ENCODE measurements around the gene ATRNL1.

The ATRNL1 gene

GRCh38 chr10:115777646-115778045 is 684.5 kb downstream of the ATRNL1 start:
- CTCF ChIA-PET: no interaction called here
- TF ChIP-seq BHLHE40 (IDR thresholded peaks at IDR 0.05; ENCODE audit: borderline replicate concordance) (no peak), CTBP1 (IDR thresholded peaks at IDR 0.05; ENCODE audit: borderline replicate concordance) (no peak), NFRKB (IDR thresholded peaks at IDR 0.05) (no peak)
- POLR2A ChIA-PET: no interaction called here
- no peak for DNase-seq (ENCODE audit: extremely low spot score)

DNA sequence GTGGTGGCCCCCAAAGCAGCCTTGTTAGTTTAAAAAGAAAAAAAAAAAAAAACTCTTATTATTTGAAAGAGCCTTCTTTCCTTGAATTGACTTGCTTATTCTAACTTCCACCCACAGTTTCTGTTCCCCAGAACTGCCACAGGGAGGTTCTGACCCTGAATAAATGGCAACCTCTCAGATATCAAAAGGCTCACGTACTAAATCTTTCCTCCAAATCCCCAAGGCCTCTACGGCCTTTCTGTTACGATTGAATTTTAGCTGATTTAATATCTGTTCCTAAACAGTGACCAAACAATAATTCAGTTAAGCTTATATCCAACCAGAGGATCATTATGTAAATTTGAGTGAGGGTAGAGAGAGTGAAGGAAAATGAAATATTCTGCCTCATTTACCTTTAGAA is 697.1 kb downstream of the ATRNL1 start:
- no peak for DNase-seq (ENCODE audit: extremely low spot score)
- CTCF ChIA-PET: interaction anchor here (0.7 kb wide), 1 partner anchor 10 kb away, joined by 7 read pairs; no protein-coding TSS in a partner anchor
- POLR2A ChIA-PET: interaction anchor here (0.7 kb wide), 1 partner anchor 160 kb away, joined by 6 read pairs; no protein-coding TSS in a partner anchor
- no peak for TF ChIP-seq ELF4 (IDR thresholded peaks at IDR 0.05)
- TF ChIP-seq FOXM1 (IDR thresholded peaks at IDR 0.05; ENCODE audit: borderline replicate concordance): no peak
- TF ChIP-seq FOXA1 (IDR thresholded peaks at IDR 0.05): no peak
- no peak for TF ChIP-seq CTBP1 (IDR thresholded peaks at IDR 0.05; ENCODE audit: borderline replicate concordance)
- no peak for TF ChIP-seq FOXK2 (IDR thresholded peaks at IDR 0.05)
- TF ChIP-seq, protein P1, sequence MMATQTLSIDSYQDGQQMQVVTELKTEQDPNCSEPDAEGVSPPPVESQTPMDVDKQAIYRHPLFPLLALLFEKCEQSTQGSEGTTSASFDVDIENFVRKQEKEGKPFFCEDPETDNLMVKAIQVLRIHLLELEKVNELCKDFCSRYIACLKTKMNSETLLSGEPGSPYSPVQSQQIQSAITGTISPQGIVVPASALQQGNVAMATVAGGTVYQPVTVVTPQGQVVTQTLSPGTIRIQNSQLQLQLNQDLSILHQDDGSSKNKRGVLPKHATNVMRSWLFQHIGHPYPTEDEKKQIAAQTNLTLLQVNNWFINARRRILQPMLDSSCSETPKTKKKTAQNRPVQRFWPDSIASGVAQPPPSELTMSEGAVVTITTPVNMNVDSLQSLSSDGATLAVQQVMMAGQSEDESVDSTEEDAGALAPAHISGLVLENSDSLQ (IDR thresholded peaks at IDR 0.05): no peak
- TF ChIP-seq BHLHE40 (IDR thresholded peaks at IDR 0.05; ENCODE audit: borderline replicate concordance): no peak
- TF ChIP-seq TARDBP (IDR thresholded peaks at IDR 0.05): no peak
- no peak for TF ChIP-seq SUZ12 (IDR thresholded peaks at IDR 0.05)
- TF ChIP-seq LEF1 (IDR thresholded peaks at IDR 0.05; ENCODE audit: borderline replicate concordance): no peak

DNA sequence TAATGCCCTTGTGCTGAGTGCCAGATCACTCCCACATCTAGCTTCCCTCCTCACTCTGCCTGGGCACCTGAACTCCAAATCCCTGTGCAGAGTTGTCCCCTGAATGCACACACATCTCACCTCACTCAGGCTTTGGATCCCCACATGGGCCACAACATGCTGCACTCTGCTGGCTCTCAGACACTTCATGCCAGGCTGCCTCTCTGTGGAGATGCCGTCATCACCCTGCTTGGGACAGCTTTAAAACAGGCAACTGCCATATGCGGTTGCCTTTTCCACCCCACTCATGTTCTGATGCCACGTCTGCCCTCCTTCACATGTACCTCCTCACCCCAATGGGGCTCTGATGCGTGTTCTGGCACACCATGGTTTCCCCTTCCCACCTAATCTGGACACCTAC is 702.8 kb downstream of the ATRNL1 start:
- ChIA-PET POLR2A (no interaction called here), CTCF (no interaction called here)
- DNase-seq (ENCODE audit: extremely low spot score): no peak
- TF ChIP-seq, protein P1 (IDR thresholded peaks at IDR 0.05): no peak
- TF ChIP-seq ZNF384 (IDR thresholded peaks at IDR 0.05): no peak
- no peak for TF ChIP-seq ELF4 (IDR thresholded peaks at IDR 0.05)
- no peak for TF ChIP-seq SUZ12 (IDR thresholded peaks at IDR 0.05)
- TF ChIP-seq BHLHE40 (IDR thresholded peaks at IDR 0.05; ENCODE audit: borderline replicate concordance): no peak
- TF ChIP-seq LEF1 (IDR thresholded peaks at IDR 0.05; ENCODE audit: borderline replicate concordance): no peak
- no peak for TF ChIP-seq SP1 (IDR thresholded peaks at IDR 0.05)
- no peak for TF ChIP-seq CTBP1 (IDR thresholded peaks at IDR 0.05; ENCODE audit: borderline replicate concordance)
- no peak for TF ChIP-seq FOXK2 (IDR thresholded peaks at IDR 0.05)
- no peak for TF ChIP-seq ARNT (IDR thresholded peaks at IDR 0.05)
- no peak for TF ChIP-seq HDGF (IDR thresholded peaks at IDR 0.05; ENCODE audit: borderline replicate concordance)

GRCh38 chr10:115801457-115801856 is 708.3 kb downstream of the ATRNL1 start:
- no peak for DNase-seq (ENCODE audit: extremely low spot score)
- TF ChIP-seq NFRKB (IDR thresholded peaks at IDR 0.05): no peak
- no peak for TF ChIP-seq HDGF (IDR thresholded peaks at IDR 0.05; ENCODE audit: borderline replicate concordance)
- TF ChIP-seq BHLHE40 (IDR thresholded peaks at IDR 0.05; ENCODE audit: borderline replicate concordance): no peak
- TF ChIP-seq FOXK2 (IDR thresholded peaks at IDR 0.05): no peak
- no peak for TF ChIP-seq FOXA1 (IDR thresholded peaks at IDR 0.05)
- no peak for TF ChIP-seq FOXM1 (IDR thresholded peaks at IDR 0.05; ENCODE audit: borderline replicate concordance)
- ChIA-PET CTCF (no interaction called here), POLR2A (no interaction called here)

DNA sequence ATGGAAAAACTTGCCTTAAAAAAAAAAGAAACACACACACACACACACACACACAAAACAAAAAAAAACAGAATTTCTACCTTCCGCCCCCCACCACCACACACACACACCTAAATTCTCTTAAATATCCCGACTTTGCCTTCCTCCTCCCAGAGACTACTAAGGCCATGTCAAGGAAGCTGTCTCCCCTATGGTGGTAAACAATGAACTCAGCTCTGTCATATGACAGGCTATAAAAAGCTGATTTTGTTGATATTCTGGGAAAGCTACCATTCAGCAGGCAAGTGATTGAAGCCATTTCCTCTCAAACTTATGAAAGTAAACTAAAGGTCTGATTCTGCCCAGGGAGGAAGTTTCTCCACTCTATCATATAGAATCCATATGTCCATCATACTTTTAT is 708.8 kb downstream of the ATRNL1 start:
- ChIA-PET POLR2A (no interaction called here), CTCF (no interaction called here)
- TF ChIP-seq L3MBTL2 (conservative IDR thresholded peaks at IDR 0.05) (no peak), ARNT (IDR thresholded peaks at IDR 0.05) (no peak), FOXM1 (IDR thresholded peaks at IDR 0.05; ENCODE audit: borderline replicate concordance) (no peak), HDGF (IDR thresholded peaks at IDR 0.05; ENCODE audit: borderline replicate concordance) (no peak), ZNF384 (IDR thresholded peaks at IDR 0.05) (no peak)
- TF ChIP-seq, protein P1 (IDR thresholded peaks at IDR 0.05): no peak
- DNase-seq (ENCODE audit: extremely low spot score): no peak

DNA sequence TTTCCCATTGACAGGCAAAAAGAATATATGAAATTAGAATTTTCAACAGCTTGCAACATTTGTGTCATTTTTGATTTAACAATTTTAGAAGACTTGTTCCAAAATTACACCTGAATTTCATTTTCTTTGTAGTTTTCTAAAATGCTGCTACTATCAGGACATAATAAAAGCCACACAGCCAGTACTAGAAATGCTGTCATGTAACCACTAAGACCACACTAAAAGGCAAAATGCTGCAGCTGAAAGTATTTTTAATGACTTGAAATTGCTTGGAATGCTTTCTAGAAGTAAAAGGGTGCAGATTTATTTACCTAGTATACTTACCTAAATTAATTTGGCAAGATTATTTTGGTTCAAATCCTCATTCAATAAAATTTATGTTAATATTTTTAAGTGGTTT is 709.7 kb downstream of the ATRNL1 start:
- no peak for DNase-seq (ENCODE audit: extremely low spot score)
- CTCF ChIA-PET: no interaction called here
- POLR2A ChIA-PET: no interaction called here
- TF ChIP-seq CTBP1 (IDR thresholded peaks at IDR 0.05; ENCODE audit: borderline replicate concordance): no peak
- TF ChIP-seq TARDBP (IDR thresholded peaks at IDR 0.05): no peak
- TF ChIP-seq FOXM1 (IDR thresholded peaks at IDR 0.05; ENCODE audit: borderline replicate concordance): no peak
- TF ChIP-seq ARNT (IDR thresholded peaks at IDR 0.05): no peak
- no peak for TF ChIP-seq SUZ12 (IDR thresholded peaks at IDR 0.05)
- TF ChIP-seq, protein P1 (IDR thresholded peaks at IDR 0.05): no peak
- TF ChIP-seq NFRKB (IDR thresholded peaks at IDR 0.05): no peak
- TF ChIP-seq LEF1 (IDR thresholded peaks at IDR 0.05; ENCODE audit: borderline replicate concordance): no peak

- POLR2A ChIA-PET: no interaction called here
- no peak for DNase-seq (ENCODE audit: extremely low spot score)
- no peak for TF ChIP-seq FOXK2 (IDR thresholded peaks at IDR 0.05)
- no peak for TF ChIP-seq NFRKB (IDR thresholded peaks at IDR 0.05)
- TF ChIP-seq SUZ12 (IDR thresholded peaks at IDR 0.05): no peak
- no peak for TF ChIP-seq ELF4 (IDR thresholded peaks at IDR 0.05)
- no peak for TF ChIP-seq SP1 (IDR thresholded peaks at IDR 0.05)
- no peak for TF ChIP-seq FOXA1 (IDR thresholded peaks at IDR 0.05)
- TF ChIP-seq, protein P1 (IDR thresholded peaks at IDR 0.05): no peak
- CTCF ChIA-PET: no interaction called here
These were observed 721.4 kb downstream of the ATRNL1 start for GRCh38 chr10:115814542-115814941.
